DOHH2 (cell line): ENCODE data around the gene MGME1.

Experiments used
- H3F3A ChIP-seq: fragments of 200-600 bp; sonication (generic), shearing (Covaris generic); 2 replicates; pipeline ENCODE4 v1.6.0; 2016; ENCODE audit warnings: antibody characterized with exemption, mild to moderate bottlenecking; ENCODE audit not compliant: control insufficient read depth, insufficient read depth
- H3K27ac ChIP-seq: fragments of 200-600 bp; sonication (generic); 2 replicates; pipeline ENCODE4 v1.5.1; 2014; ENCODE audit warnings: low read depth, mild to moderate bottlenecking, low read length, moderate library complexity
- H3K27me3 ChIP-seq: fragments of 200-600 bp; sonication (generic); 2 replicates; pipeline ENCODE4 v1.6.1; 2014; ENCODE audit warnings: mild to moderate bottlenecking, low read length, mixed read lengths; ENCODE audit not compliant: control insufficient read depth
- H3K36me3 ChIP-seq: fragments of 200-600 bp; sonication (generic); 2 replicates; pipeline ENCODE4 v1.6.1; 2014; ENCODE audit warnings: mild to moderate bottlenecking, low read length, moderate library complexity, mixed read lengths; ENCODE audit not compliant: control insufficient read depth
- H3K4me1 ChIP-seq: fragments of 200-600 bp; sonication (generic); 2 replicates; pipeline ENCODE4 v1.6.1; 2014; ENCODE audit warnings: mild to moderate bottlenecking, low read length, mixed read lengths; ENCODE audit not compliant: control insufficient read depth
- H3K4me2 ChIP-seq: fragments of 200-600 bp; sonication (generic); 2 replicates; pipeline ENCODE4 v1.6.0; 2014; ENCODE audit warnings: mild to moderate bottlenecking, low read length, moderate library complexity
- H3K4me3 ChIP-seq: fragments of 200-600 bp; sonication (generic); 2 replicates; pipeline ENCODE4 v1.5.1; 2014; ENCODE audit warnings: mild to moderate bottlenecking, low read length, mixed read lengths
- H3K79me2 ChIP-seq: fragments of 200-600 bp; sonication (generic); 2 replicates; pipeline ENCODE4 v1.6.1; 2014; ENCODE audit warnings: mild to moderate bottlenecking, low read length, mixed read lengths; ENCODE audit not compliant: control insufficient read depth
- H3K9me2 ChIP-seq: fragments of 200-600 bp; sonication (generic); replicated peaks from 2 replicates; pipeline ENCODE4 v1.6.1; 2014; ENCODE audit warnings: mild to moderate bottlenecking, low read length, mixed read lengths; ENCODE audit not compliant: control insufficient read depth
- H3K9me3 ChIP-seq: fragments of 200-600 bp; sonication (generic); 2 replicates; pipeline ENCODE4 v1.6.1; 2014; ENCODE audit warnings: antibody characterized with exemption, low read length, mixed read lengths; ENCODE audit not compliant: control insufficient read depth, insufficient read depth
- H4K20me1 ChIP-seq: fragments of 200-600 bp; sonication (generic); 2 replicates; pipeline ENCODE4 v1.6.0; 2014; ENCODE audit warnings: low read depth, mild to moderate bottlenecking, antibody characterized with exemption, low read length, moderate library complexity; ENCODE audit not compliant: control insufficient read depth, insufficient read depth
- CTCF ChIP-seq: fragments of 200-600 bp; sonication (generic); IDR thresholded peaks from one replicate; pipeline ENCODE4 v1.5.1; 2014; ENCODE audit warnings: antibody characterized with exemption, mild to moderate bottlenecking, low read depth, low read length; ENCODE audit not compliant: poor library complexity, severe bottlenecking
- EZH2phosphoT487 ChIP-seq: fragments of 200-600 bp; sonication (generic); IDR thresholded peaks from 2 replicates; pipeline ENCODE4 v1.6.1; 2017; ENCODE audit warnings: borderline replicate concordance, mild to moderate bottlenecking, antibody characterized with exemption, low read length, moderate library complexity, mixed read lengths

MGME1 gene

GRCh38 chr20:18031888-18032509 lies 63.2 kb downstream of the MGME1 start:
- Histone ChIP-seq H4K20me1 (no peaks in the 10 kb centered on the region), H3K27ac (no peak overlapping the region), H3F3A (no peaks in the 10 kb centered on the region), H3K9me3 (no peaks in the 10 kb centered on the region), H3K36me3 (no peaks in the 10 kb centered on the region), H3K4me2 (no peak overlapping the region), H3K27me3 (no peaks in the 10 kb centered on the region), H3K9me2 (no peaks in the 10 kb centered on the region), H3K4me1 (no peaks in the 10 kb centered on the region), H3K4me3 (no peak overlapping the region), H3K79me2 (no peaks in the 10 kb centered on the region)
- no peak for TF ChIP-seq CTCF
- no peak for TF ChIP-seq EZH2phosphoT487

- Histone ChIP-seq H3K4me1 (no peaks in the 10 kb centered on the region), H3K27me3 (no peaks in the 10 kb centered on the region), H3K4me2 (no peak overlapping the region), H3K9me3 (no peaks in the 10 kb centered on the region), H3K79me2 (no peaks in the 10 kb centered on the region), H3K4me3 (no peak overlapping the region), H3K27ac (no peak overlapping the region), H3K36me3 (no peaks in the 10 kb centered on the region), H4K20me1 (no peaks in the 10 kb centered on the region), H3K9me2 (no peaks in the 10 kb centered on the region), H3F3A (no peaks in the 10 kb centered on the region)
- TF ChIP-seq CTCF (no peak), EZH2phosphoT487 (no peak)
Measured at GRCh38 chr20:18032977-18033892, 64.4 kb downstream of the MGME1 start.

- no peaks in the 10 kb centered on the region for H3K27me3 ChIP-seq
- H3K4me3 ChIP-seq: no peak overlapping the region
- TF ChIP-seq EZH2phosphoT487 (no peak), CTCF (no peak)
- no peaks in the 10 kb centered on the region for H3K9me3 ChIP-seq
- H4K20me1 ChIP-seq: no peaks in the 10 kb centered on the region
- no peaks in the 10 kb centered on the region for H3K9me2 ChIP-seq
- no peak overlapping the region for H3K27ac ChIP-seq
- no peaks in the 10 kb centered on the region for H3K36me3 ChIP-seq
- H3K4me1 ChIP-seq: no peaks in the 10 kb centered on the region
- no peak overlapping the region for H3K4me2 ChIP-seq
- H3K79me2 ChIP-seq: no peaks in the 10 kb centered on the region
- H3F3A ChIP-seq: no peaks in the 10 kb centered on the region
Measured at GRCh38 chr20:18034039-18034438, 65.2 kb downstream of the MGME1 start.
